ENCODE data around the gene CLEC1A.

Gene CLEC1A

DNA sequence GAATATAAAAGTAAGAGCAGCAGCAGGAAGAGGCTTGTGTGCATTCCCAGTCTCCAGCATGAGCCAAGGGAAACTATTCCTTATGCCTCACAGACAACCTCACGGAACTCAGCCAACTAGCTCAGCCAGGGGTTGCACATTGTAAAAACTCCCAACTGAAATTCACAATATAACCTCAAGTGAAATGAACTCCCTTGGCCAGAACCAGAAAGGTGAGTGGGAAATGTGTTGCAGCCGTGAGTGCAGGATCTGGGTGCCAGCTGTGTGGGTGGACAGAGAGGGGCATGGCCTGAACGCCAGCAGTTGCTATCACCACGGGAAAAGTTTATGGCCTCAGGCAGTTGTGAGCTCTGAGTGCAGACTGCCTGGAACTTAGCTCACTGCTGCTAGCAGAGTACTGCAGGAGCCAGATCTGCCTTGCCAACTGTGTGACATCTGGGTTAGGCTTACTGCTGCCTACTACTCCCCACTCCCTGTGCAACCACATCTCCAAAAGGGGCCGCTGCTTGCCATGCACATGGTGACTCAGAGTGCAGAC, 2.3 kb upstream of the CLEC1A start:
- no peak for DNase-seq (ENCODE audit: low read depth)

DNA sequence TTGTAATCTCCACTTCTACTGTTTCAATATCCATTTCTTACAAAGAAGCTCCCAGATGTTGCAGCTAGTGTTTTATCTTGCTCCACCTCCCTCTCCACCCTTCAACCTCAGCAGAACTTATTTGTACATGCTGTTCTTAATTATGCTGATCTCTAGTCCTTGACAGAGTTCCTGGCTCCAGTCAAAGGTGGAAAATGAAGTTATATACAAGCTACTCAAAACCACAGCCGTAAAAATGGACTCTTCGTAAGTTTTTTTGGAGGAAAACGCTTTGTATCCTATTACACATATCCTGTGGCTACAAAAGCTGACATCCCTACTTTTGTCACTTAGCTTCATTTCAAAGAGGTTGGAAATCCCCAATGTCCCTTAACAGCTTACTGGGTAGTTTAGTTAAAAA, 1.3 kb downstream of the CLEC1A start:
- DNase-seq (ENCODE audit: low read depth), result no peak

DNA sequence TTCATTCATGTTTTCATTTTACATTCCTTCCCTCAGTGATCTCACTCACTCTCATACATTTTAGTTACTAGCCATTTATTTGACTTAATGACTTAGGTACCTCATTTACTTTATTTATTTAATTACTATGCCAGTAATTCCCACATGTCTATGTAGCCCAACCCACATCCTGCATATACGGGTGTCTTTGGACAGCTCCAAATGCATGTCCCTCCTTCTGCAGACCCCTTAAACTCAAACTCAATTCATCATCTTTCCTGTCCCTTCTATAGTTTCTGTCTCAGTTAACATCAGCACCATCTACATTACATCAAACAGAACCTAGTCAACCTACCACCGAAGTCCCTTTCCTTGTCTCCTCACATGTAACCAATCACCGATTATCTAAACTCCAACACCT, 2.8 kb downstream of the CLEC1A start:
- no peak for DNase-seq (ENCODE audit: low read depth)

DNA sequence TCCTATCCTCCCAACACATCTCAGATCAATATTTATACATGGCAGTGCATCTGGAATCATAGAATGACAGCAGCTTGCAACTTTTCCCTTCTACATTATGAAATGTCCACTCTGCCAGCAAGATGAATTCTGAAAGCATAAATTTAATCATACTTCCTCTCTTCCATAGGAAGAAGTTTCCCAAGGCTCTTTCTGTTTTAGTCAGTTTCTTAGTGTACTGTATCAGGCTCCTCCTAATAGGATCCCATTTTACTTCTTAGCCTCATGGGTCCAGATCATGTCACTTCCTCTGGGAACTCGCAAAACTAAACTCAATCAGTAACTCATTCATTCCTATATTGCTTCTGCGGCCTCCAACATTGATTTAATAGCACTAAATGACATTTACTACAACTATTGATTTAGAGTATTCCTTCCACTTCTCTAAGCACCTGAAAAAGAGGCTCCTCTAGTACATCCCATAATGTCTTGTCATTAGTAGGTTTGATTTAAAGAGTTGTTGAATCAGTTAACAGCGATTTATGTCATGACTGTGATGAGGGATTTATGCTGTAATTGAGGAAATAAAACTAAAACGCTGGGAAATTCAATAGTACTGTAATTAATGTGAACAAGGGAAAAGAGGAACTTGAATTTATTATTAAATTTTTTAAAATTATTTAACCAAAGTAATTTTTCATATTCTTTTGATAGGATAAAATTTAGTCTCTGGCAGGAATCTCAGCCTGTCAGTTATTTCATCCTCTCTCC, 4.0 kb downstream of the CLEC1A start:
- DNase-seq (ENCODE audit: low read depth), result no peak

DNA sequence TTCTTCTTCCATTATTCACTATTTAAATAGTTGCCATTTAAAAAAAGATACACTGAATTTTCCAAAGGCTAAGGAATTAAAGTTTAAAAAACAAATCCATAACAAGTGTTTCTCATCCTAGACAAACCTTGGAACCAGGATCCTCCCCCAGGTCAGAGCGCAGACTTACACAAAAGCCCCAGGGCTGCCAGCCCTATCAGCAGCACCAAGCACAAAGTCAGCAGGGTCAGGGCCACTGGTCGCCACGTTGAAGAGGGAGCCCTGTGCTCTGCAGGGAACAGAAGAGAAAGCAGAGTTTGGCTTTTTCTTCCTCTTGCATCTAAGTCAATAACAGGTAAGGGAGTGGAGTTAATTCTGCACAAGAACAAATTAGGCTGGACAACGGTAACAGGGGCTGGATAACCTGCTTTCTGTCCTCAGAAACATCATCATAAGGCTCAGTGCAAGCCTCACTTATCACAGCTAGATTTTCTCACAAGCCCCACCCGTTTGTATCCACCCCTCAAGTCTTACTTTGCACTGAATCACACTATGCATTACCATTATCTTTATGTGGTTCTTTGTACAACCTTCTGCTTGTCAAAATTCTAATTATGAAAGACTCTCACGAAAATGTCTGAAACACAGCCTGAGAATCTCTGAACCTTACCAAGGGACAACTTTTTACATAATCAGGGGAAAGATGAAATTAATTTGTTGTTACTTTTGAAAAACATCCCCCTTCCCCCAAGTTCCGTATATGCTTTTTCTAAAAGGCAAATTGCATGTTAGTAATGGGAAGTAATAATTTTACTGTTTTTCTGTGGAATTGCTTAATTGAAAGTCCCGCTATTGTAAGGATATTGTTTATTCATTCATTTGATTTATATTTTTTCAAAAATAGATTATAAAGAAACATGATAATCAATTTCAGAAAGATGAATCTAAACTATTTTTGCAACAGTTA, 9.6 kb downstream of the CLEC1A start:
- no peak for DNase-seq (ENCODE audit: low read depth)

DNA sequence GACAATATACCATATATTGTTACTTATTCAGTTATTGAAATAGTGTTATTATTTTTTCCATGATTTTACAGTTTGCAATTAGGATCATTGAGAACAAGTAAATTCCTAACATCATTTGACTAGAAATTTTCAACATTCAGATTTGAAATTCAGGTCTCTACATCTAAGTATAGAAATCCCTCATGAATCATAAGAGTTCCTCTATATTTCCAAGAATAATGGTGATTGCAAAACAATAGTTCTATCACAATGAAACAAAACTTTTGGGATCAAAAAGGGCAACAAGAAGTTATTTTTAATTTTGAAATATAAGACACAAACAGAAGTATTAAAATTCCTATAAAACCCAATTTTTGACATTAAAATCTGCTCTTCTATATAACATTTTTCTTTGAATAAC, 10.8 kb downstream of the CLEC1A start:
- DNase-seq (ENCODE audit: low read depth), result no peak

DNA sequence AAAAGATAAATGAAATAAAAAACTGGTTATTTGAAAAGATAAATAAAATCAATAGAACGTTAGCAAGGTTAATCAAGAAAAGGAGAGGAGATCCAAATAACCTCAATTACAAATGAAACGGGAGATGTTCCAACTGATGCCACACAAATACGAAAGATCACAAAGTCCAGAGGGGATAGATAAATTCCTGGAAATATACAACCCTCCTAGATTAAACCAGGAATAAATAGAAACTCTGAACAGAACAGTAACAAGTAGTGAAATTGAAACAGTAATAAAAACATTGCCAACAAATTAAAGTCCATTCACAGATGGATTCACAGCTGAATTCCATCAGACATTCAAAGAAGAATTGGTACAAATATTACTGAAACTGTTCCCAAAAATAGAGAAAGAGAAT, 12.4 kb downstream of the CLEC1A start:
- no peak for DNase-seq (ENCODE audit: low read depth)

DNA sequence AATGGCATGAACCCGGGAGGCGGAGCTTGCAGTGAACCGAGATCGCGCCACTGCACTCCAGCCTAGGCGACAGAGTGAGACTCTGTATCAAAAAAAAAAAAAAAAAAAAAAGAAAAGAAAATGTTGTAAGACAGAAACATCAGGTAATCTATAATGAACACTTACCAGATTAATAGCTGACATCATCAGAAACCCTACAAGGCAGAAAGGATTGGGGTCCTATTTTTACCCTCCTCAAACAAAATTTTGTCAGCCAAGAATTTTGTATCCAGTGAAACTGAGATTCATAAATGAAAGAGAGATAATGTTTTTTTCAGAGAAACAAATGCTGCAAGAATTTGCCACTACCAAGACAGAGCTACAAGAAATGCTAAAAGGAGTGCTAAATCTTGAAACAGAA, 14.1 kb downstream of the CLEC1A start:
- DNase-seq (ENCODE audit: low read depth), result no peak

DNA sequence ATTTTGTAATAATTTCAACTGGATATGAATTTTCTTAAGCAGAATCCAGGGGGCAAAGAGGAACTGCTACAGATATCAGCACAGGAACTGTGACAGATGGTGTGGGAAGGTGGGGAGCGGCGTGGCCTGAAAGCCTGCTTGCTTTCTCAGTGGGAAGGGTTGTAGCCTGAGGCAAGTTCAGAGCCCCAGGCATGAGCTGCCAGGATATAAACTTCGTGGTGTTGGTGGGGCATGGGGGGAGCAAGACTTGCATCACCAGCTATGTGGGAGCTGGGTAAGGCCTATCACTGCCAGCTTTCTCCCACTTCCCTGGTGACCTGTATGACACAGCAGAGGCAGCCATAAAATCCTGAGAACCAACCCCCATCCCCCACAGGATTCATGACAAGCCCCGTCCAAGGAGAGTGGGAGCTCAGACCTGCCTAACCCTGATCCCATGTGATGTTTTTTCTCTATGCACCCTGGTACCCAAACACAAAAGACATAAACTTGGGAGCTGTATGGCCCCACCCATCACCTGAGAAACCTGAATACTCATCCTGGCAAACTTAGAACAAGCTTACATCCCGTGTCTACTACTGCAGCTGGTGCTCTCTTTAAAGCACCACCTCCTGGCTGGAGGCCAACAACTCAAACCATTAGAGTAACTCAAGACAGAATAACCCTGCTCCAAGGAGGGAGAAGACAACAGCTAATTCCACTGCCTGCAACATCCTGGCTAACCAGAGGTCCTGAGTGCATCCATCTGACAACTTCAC, 16.5 kb downstream of the CLEC1A start:
- no peak for DNase-seq (ENCODE audit: low read depth)

DNA sequence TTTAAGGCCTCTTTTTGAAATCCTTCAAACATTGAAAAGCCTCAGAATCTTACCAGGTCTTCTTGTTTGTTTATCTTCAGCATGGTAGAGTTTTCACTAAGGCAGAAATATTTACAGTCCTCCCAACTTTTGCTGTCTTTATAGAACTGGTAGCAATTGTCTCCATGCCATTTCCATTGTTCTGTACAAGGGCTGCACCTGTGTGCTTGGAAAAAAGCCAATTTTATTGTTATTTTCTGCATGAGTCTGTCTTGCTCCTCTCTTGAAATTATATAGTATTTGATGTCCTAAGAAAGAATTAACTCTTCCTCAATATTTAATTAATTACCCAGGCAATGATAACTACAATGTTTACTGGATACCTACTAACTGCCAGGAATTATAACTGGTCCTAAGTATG, 23.3 kb downstream of the CLEC1A start:
- DNase-seq (ENCODE audit: low read depth), result no peak

DNA sequence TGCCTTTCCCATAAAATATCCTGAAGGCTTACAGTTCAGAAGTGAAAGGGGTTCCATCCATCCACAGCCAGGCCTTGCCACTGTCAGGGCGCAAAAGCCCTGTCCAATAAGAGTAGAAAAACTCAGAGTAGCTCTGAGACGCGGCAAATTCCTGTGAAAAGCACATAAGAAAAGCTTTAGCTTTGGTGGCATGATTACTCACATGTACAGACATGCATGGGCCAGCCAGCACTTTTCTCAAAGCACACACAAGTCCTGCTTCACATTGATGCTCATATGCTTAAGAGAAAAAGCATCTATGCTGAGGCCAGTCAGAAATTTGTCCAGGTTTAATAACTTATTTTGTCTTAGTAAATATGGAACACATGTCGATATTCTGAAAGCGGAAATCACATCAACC, 25.5 kb downstream of the CLEC1A start:
- DNase-seq (ENCODE audit: low read depth), result no peak

DNA sequence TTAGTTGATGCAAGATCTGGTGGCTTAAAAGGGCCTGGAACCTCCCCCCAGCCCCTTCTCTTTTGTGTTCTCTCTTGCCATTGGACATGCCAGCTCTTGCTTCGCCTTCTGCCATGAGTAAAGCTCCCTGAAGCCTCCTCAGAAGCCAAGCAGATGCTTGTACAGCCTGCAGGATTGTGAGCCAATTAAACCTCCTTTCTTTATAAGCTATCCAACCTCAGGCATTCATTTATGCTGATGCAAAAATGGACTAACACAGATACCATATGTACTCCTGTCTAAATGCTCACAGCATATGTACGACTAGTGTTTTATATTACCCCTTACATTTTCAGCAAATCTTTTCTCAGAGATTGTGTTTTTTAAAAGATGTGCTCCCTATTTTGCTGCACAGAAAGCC, 26.7 kb downstream of the CLEC1A start:
- no peak for DNase-seq (ENCODE audit: low read depth)

DNA sequence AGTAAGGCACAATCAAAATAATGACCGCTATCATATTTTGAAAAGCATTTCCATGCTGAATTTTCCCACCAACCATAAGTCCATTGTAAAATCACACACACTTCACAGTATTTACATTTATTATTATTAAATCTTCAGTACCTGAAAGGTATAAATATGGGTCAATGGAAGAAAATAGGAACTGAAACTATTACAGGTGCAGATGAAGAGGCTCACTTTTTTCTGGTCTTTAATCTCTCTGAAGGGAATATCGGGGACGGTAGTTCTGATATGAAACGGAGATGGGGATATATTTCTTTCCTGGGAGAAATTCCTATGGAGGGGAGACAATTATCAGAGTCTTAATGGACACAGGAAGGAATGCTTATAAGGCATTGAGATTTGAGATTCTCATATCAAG, 28.4 kb downstream of the CLEC1A start:
- DNase-seq (ENCODE audit: low read depth), result no peak

DNA sequence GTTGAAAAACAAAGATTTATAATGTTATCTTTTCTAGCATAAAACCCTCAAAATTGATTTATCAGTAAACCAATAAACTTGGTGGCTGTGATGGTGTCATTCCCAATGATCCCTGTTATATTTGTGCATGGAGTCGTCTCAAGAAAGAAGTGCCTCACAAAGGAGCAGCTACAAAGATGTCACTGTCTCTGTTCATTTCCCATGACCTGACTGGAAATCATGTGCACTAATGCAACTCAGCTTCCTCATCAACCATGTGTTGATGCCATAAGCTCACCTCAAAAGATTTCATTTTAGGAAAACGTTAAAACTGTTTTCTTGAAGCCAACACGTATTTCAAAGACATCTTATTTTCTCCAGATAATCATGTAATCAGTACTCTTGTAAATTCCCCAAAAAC, 28.8 kb downstream of the CLEC1A start:
- no peak for DNase-seq (ENCODE audit: low read depth)

DNA sequence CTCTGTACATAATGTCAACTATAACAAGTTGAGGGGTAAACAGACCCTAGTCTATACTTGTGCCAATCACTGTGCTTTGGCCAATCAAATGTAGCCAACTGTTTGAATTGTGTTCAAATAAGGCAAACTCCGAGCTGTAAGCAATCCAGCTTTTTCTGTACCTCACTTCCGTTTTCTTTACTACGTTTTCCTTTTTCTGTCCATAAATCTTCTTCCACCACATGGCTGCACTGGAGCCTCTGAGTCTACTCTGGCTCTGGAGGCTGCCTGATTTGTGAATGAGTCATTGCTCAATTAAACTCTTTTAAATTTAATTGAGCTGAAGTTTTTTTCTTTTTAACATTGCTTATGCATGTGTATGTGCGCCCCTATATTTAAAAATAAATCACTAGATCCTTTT, 29.7 kb downstream of the CLEC1A start:
- no peak for DNase-seq (ENCODE audit: low read depth)

DNA sequence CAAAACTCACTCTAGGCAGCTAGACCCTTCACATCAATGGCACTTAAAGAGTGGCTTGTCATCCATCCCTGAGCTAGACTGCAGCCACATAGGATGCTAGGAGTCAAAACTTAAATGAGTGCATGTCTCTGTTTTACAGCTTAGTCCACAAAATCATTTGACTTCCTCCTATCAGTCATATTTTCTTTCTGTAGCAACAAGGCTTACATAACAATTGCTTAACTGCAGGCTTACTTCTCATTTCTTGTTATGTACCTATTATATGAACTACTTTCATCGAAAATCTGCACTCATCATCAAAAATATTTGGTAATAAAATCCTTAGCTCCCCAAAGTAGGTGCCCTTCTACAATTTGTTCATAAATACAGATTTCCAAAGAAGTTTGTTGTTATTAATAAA, 30.1 kb downstream of the CLEC1A start:
- DNase-seq (ENCODE audit: low read depth), result no peak

DNA sequence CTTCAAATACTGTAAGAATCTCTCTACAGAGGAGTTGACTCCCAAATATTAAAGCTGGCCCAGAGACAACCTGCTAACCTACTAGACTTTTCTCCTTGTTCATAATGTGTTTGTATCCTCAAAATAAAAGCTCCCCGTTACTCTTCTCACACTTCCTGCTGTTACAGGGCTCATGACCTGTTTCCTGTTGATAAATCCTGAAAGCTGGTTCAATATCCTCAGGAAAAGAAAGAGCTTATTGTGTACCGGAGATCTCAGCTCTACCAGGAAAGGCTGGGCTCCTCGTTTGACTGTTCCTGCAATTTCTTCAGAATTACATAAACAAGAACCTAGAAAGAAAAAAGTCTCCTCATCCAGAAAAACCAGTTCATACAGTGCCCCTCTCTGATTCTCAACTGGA, 30.8 kb downstream of the CLEC1A start:
- DNase-seq (ENCODE audit: low read depth), result no peak

DNA sequence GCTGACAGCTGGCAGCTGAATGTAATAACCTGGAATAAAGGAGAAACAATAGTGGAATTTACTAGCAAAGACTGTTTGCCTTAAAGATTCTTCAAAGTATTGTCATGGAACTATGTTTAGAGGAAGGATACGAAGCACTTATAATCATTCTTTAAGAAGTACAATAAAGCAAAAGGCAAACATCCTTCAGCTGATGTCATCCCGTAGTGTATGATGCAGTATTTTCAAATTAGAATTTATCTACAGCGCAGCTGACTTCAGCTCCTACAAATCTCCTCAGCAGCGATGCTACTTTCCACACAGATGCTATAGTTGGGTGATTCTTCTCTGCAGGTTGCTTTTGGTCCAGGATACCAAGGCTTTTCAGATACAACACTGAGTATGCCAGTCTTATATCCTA, 31.5 kb downstream of the CLEC1A start:
- no peak for DNase-seq (ENCODE audit: low read depth)

DNA sequence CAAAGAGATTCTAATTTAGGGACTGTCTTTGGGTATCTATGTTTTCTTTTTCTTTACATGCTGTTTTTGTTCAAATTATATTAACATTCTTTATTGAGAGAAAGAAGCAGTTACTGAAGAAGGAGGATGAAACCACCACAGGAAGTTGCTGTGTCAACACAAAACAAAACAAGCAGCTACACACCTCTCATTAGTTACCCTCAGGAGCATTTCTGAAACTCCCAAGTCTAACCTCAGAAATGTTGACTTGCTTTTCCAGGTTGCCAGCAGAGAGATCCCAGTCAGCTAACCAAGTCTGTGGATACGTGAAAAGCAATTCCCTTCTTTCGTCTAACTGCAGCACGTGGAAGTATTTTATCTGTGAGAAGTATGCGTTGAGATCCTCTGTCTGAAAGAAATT, 33.5 kb downstream of the CLEC1A start:
- no peak for DNase-seq (ENCODE audit: low read depth)

DNA sequence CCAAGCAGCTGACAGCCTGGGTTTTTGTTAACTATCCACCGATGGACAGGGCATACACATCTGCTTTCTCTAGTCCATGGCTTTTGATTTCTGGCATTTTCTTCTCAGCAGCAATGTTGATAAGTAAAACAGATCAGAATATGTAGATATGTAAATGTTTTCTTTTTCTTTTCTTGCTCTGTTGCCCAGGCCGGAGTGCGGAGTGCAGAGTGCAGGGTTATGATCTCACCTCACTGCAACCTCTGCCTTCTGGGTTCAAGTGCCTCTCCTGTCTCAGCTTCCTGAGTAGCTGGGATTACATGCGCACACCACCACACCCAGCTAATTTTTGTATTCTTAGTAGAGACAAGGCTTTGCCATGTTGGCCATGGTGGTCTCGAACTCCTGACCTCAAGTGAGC, 40.4 kb downstream of the CLEC1A start:
- no peak for DNase-seq (ENCODE audit: low read depth)

DNA sequence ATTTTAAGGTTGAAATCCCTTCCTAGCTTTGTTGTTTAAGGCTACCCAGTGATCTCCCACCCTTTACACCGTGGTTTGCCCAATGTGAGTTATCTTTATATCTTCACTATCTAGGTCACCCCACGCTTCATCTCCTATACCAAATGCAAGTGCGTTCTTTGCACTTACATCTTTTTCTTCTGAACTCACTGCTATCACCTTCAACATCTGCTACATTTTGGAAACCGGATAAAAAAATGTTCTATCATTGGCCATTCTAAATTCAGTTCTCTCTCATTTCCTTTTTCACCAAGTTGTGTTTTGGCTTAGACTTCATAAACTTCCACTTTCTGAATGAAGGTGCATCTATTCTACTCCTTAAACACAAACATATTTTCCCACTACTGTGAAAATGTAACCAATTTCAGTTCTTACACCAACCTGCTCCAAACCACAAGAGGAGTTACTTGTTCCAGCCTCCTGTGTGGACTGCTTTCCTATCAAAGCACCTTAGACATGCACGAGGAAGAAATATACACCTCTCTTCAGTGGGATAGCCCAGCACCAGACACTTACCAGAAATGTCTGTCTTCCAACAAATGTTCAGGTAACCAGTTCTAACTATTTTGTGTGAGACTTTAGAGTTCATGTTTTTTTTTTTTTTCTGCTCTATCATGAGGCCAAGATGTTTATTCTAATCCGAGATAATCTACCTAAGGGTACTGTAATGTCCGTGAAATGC, 46.4 kb downstream of the CLEC1A start:
- DNase-seq (ENCODE audit: low read depth), result no peak

DNA sequence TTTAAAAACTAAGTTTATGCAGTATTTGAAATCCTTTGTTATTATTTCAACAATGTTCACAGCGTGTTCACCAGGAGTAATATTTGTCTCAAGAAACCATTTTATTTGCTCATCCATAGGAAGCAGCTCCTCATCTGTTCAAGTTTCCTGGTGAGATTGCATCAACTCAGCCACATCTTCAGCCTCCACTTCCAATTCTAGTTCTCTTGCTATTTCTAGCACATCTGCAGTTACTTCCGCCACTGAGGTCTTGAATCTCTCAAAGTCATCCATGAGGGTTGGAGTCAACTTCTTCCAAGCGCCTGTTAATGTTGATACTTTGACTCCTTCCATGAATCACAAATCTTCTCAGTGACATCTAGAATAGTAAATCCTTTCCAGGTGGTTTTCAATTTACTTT, 50.3 kb downstream of the CLEC1A start:
- no peak for DNase-seq (ENCODE audit: low read depth)

All from activated T-cell treated with anti-CD3 and anti-CD28 coated beads for 48 hours (primary cell).